HFFc6 (cell line): Measurements from ENCODE around the gene DGKZ. TPM values are rescaled to one million over a fixed set of nuclear protein-coding genes. Genes with fewer than 3 reads are reported as not detected.

Source experiments
- DNase-seq: peaks from one replicate; pipeline ENCODE4 v3.0.0-alpha.2; 2018
- H3K27ac Mint-ChIP-seq: 2 replicates; pipeline ENCODE4 v1.8.0; 2020; ENCODE audit warnings: mild to moderate bottlenecking, mixed read lengths
- H3K27me3 Mint-ChIP-seq: 2 replicates; pipeline ENCODE4 v1.8.0; 2021; ENCODE audit warnings: mild to moderate bottlenecking, moderate library complexity, mixed read lengths; ENCODE audit not compliant: insufficient read depth
- H3K36me3 Mint-ChIP-seq: 2 replicates; pipeline ENCODE4 v1.8.0; 2021; ENCODE audit warnings: low read depth, mixed read lengths
- H3K4me1 Mint-ChIP-seq: 2 replicates; pipeline ENCODE4 v1.8.0; 2020; ENCODE audit warnings: low read depth, mixed read lengths
- H3K4me3 Mint-ChIP-seq: 2 replicates; pipeline ENCODE4 v1.8.0; 2020; ENCODE audit warnings: mild to moderate bottlenecking, moderate library complexity, mixed read lengths
- H3K9me3 Mint-ChIP-seq: 2 replicates; pipeline ENCODE4 v1.8.0; 2020; ENCODE audit warnings: mild to moderate bottlenecking, mixed read lengths
- CTCF ChIP-seq: fragments of 200-600 bp; sonication (generic); IDR thresholded peaks from 2 replicates; pipeline ENCODE4 v1.5.0; 2021; ENCODE audit warnings: antibody characterized with exemption, mild to moderate bottlenecking
- total RNA-seq, 6 experiments: library from RNA; stranded (reverse); fragmentation: NEBNext Ultra II Directional; extraction: Animal tissue kit (Norgen Biotek cat#: 25700); gene quantifications; 2 replicates in 1 of 6; 3 replicates in 5 of 6; pipeline ENCODE4 v1.2.3, GENCODE V29; 2021

Gene DGKZ
- total RNA-seq, 6 experiments from 2014 or later = 40.4 to 49.8 (median 46.2) TPM

GRCh38 chr11:46304605-46305179 is 42.6 kb upstream of the DGKZ start:
- H3K4me3 Mint-ChIP-seq = no peak overlapping the region
- no peak for DNase-seq
- H3K36me3 Mint-ChIP-seq = peaks cover 28% of the 10 kb centered on the region
- H3K4me1 Mint-ChIP-seq = peaks cover 35% of the 10 kb centered on the region
- no peaks in the 10 kb centered on the region; the same call in 1 of the 2 replicates for H3K27me3 Mint-ChIP-seq
- no peaks in the 10 kb centered on the region for H3K9me3 Mint-ChIP-seq
- TF ChIP-seq CTCF = no peak
- H3K27ac Mint-ChIP-seq = peak overlapping the region; percentile 86

GRCh38 chr11:46305295-46305694 is 42.0 kb upstream of the DGKZ start:
- no peaks in the 10 kb centered on the region; the same call in 1 of the 2 replicates for H3K27me3 Mint-ChIP-seq
- H3K9me3 Mint-ChIP-seq = no peaks in the 10 kb centered on the region
- H3K27ac Mint-ChIP-seq = peak overlapping the region; percentile 86
- peak; percentile 35 for DNase-seq
- peaks cover 35% of the 10 kb centered on the region for H3K4me1 Mint-ChIP-seq
- peak; percentile 7; the same call in 1 of the 2 replicates for TF ChIP-seq CTCF
- no peak overlapping the region for H3K4me3 Mint-ChIP-seq
- H3K36me3 Mint-ChIP-seq = peaks cover 27% of the 10 kb centered on the region

- Mint-ChIP-seq H3K9me3 (no peaks in the 10 kb centered on the region), H3K27ac (peak overlapping the region; percentile 55), H3K4me3 (no peak overlapping the region), H3K4me1 (peaks cover 38% of the 10 kb centered on the region), H3K27me3 (no peaks in the 10 kb centered on the region; the same call in 1 of the 2 replicates), H3K36me3 (peaks cover 27% of the 10 kb centered on the region)
- no peak for TF ChIP-seq CTCF
- peak; percentile 45 for DNase-seq
Measured at GRCh38 chr11:46306296-46306853, 40.9 kb upstream of the DGKZ start.

- Mint-ChIP-seq H3K4me3 (no peak overlapping the region), H3K4me1 (peaks cover 38% of the 10 kb centered on the region), H3K36me3 (peaks cover 28% of the 10 kb centered on the region), H3K27ac (peak overlapping the region; percentile 55), H3K27me3 (peaks cover 1% of the 10 kb centered on the region), H3K9me3 (no peaks in the 10 kb centered on the region)
- no peak for TF ChIP-seq CTCF
- no peak for DNase-seq
Measured at GRCh38 chr11:46307369-46307768, 39.9 kb upstream of the DGKZ start.

GRCh38 chr11:46307785-46308341 is 39.4 kb upstream of the DGKZ start:
- Mint-ChIP-seq H3K4me3 (no peak overlapping the region), H3K27ac (no peak overlapping the region), H3K36me3 (peaks cover 27% of the 10 kb centered on the region), H3K27me3 (peaks cover 2% of the 10 kb centered on the region), H3K9me3 (no peaks in the 10 kb centered on the region), H3K4me1 (peaks cover 38% of the 10 kb centered on the region)
- no peak for DNase-seq
- TF ChIP-seq CTCF = no peak
